HCT116 (cell line): ENCODE results near the gene IL19. TPM values are rescaled to one million over a fixed set of nuclear protein-coding genes. Genes with fewer than 3 reads are reported as not detected.

Experiments
- ATAC-seq: fragments of 200-7000 bp; cut with Tn5 transposase; 2 replicates; pipeline ENCODE4 v1.9.1; 2020; ENCODE audit warnings: mild to moderate bottlenecking, moderate library complexity
- BruUV-seq: library from RNA; stranded (reverse); fragments of 400-500 nt; replicated peaks from 2 replicates; lab custom pipeline; 2021; lab: Mats Ljungman, UMichigan
- CTCF ChIA-PET: fragments of 300-600 bp; sonication (Branson Sonifier 250); formaldehyde crosslinking; loops from one replicate; lab custom pipeline; 2021; ENCODE audit warnings: antibody characterized with exemption; lab: Charles Lee
- POLR2A ChIA-PET: fragments of 300-600, 350-600 bp; sonication (Branson Sonifier 250); formaldehyde crosslinking; loops from one replicate; lab custom pipeline; 2021; ENCODE audit warnings: antibody characterized with exemption; lab: Charles Lee
- RAD21 ChIA-PET, 2 experiments: fragments of 300-600 bp; sonication (Branson Sonifier 250); formaldehyde crosslinking; loops; one replicate each; lab custom pipeline; 2023; ENCODE audit warnings: low total read pairs in 2 of 2; ENCODE audit not compliant: uncharacterized antibody in 2 of 2, unreplicated experiment in 2 of 2, low non-redundant PET in 1 of 2; lab: Charles Lee
- DNase-seq: peaks from one replicate; pipeline ENCODE4 v3.0.0-alpha.2; 2010; ENCODE audit warnings: low read depth, low spot score
- H2AFZ ChIP-seq: fragments of 200-600 bp; shearing (Covaris generic), sonication (generic); 2 replicates; pipeline ENCODE4 v1.6.1; 2017; ENCODE audit warnings: low read depth, mixed run types, mixed read lengths, antibody characterized with exemption, low read length; ENCODE audit not compliant: poor library complexity, severe bottlenecking
- H3K27ac ChIP-seq: 2 replicates; pipeline ENCODE4 v1.5.1; 2012; ENCODE audit warnings: low read depth, low read length
- H3K27me3 ChIP-seq: fragments of 200-600 bp; sonication (generic); 2 replicates; pipeline ENCODE4 v1.6.1; 2016; ENCODE audit warnings: mixed run types, low read length, mixed read lengths; ENCODE audit not compliant: insufficient read depth
- H3K36me3 ChIP-seq, 2 experiments: fragments of 200-500 bp in 1 of 2; fragments of 200-600 bp in 1 of 2; sonication (Bioruptor generic) in 1 of 2; sonication (generic) in 1 of 2; 2 replicates each; pipeline versions ENCODE4 v1.5.1 to v1.6.1; 2014 to 2016; ENCODE audit warnings: low read length in 2 of 2, inconsistent platforms in 1 of 2, mixed read lengths in 1 of 2, mixed run types in 1 of 2; ENCODE audit not compliant: insufficient read depth in 2 of 2, control insufficient read depth in 1 of 2
- H3K4me1 ChIP-seq, 2 experiments: fragments of 200-600 bp in 1 of 2; sonication (generic) in 1 of 2; 2 replicates each; pipeline versions ENCODE4 v1.5.1 to v1.6.1; 2012 to 2017; ENCODE audit warnings: low read length in 2 of 2, inconsistent platforms in 1 of 2, mild to moderate bottlenecking in 1 of 2, mixed read lengths in 1 of 2, mixed run types in 1 of 2, moderate library complexity in 1 of 2; ENCODE audit not compliant: insufficient read depth in 2 of 2, control insufficient read depth in 1 of 2
- H3K4me2 ChIP-seq: fragments of 200-600 bp; sonication (generic); 2 replicates; pipeline ENCODE4 v1.6.1; 2017; ENCODE audit warnings: mixed run types, low read length, mixed read lengths
- H3K4me3 ChIP-seq, 2 experiments: fragments of 200-600 bp in 1 of 2; sonication (generic) in 1 of 2; replicated peaks in 1 of 2; 2 replicates each; pipeline ENCODE4 v1.5.1; 2011 to 2016; ENCODE audit warnings: low read length in 2 of 2, control low read depth in 1 of 2, low read depth in 1 of 2, mild to moderate bottlenecking in 1 of 2, mixed read lengths in 1 of 2, mixed run types in 1 of 2
- H3K79me2 ChIP-seq: fragments of 200-600 bp; sonication (generic); 2 replicates; pipeline ENCODE4 v1.6.1; 2017; ENCODE audit warnings: mild to moderate bottlenecking, mixed run types, low read length, moderate library complexity, mixed read lengths; ENCODE audit not compliant: insufficient read depth
- H3K9ac ChIP-seq: fragments of 200-600 bp; sonication (generic); 2 replicates; pipeline ENCODE4 v1.6.1; 2016; ENCODE audit warnings: low read length, mixed read lengths
- H3K9me2 ChIP-seq: fragments of 200-600 bp; sonication (generic), shearing (Covaris generic); 2 replicates; pipeline ENCODE4 v1.6.1; 2017; ENCODE audit warnings: mixed run types, mild to moderate bottlenecking, moderate library complexity; ENCODE audit not compliant: insufficient read depth
- H3K9me3 ChIP-seq, 2 experiments: fragments of 200-500 bp in 1 of 2; fragments of 200-600 bp in 1 of 2; sonication (Bioruptor generic) in 1 of 2; sonication (generic) in 1 of 2; 2 replicates each; pipeline ENCODE4 v1.6.1; 2014 to 2017; ENCODE audit warnings: low read length in 2 of 2, mixed read lengths in 2 of 2, inconsistent platforms in 1 of 2, low read depth in 1 of 2, mild to moderate bottlenecking in 1 of 2, mixed run types in 1 of 2, moderate library complexity in 1 of 2; ENCODE audit not compliant: control insufficient read depth in 1 of 2, insufficient read depth in 1 of 2
- H4K20me1 ChIP-seq: fragments of 200-600 bp; sonication (generic), shearing (Covaris generic); 2 replicates; pipeline ENCODE4 v1.6.1; 2017; ENCODE audit warnings: mixed run types, mild to moderate bottlenecking, moderate library complexity; ENCODE audit not compliant: insufficient read depth
- CBX3 ChIP-seq: IDR thresholded peaks from 2 replicates; pipeline ENCODE4 v1.6.1; 2012; ENCODE audit warnings: low read depth
- CEBPB ChIP-seq: IDR thresholded peaks from 2 replicates; pipeline ENCODE4 v1.6.1; 2012; ENCODE audit warnings: low read depth
- EZH2 ChIP-seq: fragments of 200-600 bp; sonication (generic); IDR thresholded peaks from 2 replicates; pipeline ENCODE4 v1.6.1; 2017; ENCODE audit warnings: antibody characterized with exemption, mixed run types
- MAX ChIP-seq: IDR thresholded peaks from 2 replicates; pipeline ENCODE4 v1.6.1; 2012
- REST ChIP-seq: IDR thresholded peaks from 2 replicates; pipeline ENCODE4 v1.6.1; 2012; ENCODE audit warnings: low read depth
- SIN3A ChIP-seq: IDR thresholded peaks from 2 replicates; pipeline ENCODE4 v1.6.1; 2012; ENCODE audit warnings: low read depth
- ZNF274 ChIP-seq: fragments of 200-500 bp; sonication (Bioruptor generic); IDR thresholded peaks from 2 replicates; pipeline ENCODE4 v1.6.1; 2014; ENCODE audit warnings: mild to moderate bottlenecking, low read depth, low read length, inconsistent platforms
- intact Hi-C: fragments of 100-400 bp; cut with micrococcal nuclease; formaldehyde crosslinking; loops from 2 replicates; pipeline ENCODE4 v1.10.0; 2022
- total RNA-seq: library from RNA; stranded (reverse); gene quantifications from one replicate; pipeline ENCODE4 v1.2.1, GENCODE V29; 2021; ENCODE audit not compliant: unreplicated experiment

The IL19 gene
- total RNA-seq, 1 experiment from 2014 or later = not detected

GRCh38 chr1:206872139-206872538 lies 101.6 kb downstream of the IL19 start:
- Histone ChIP-seq H3K79me2 (no peaks in the 10 kb centered on the region), H3K9me3 (peaks cover 0 to 4% of the 10 kb centered on the region in 2 experiments; a peak in 1 of 4 replicates), H3K9ac (no peak overlapping the region), H3K4me1 (no peaks in the 10 kb centered on the region), H3K36me3 (no peaks in the 10 kb centered on the region), H3K27ac (no peak overlapping the region), H2AFZ (no peak overlapping the region), H4K20me1 (no peaks in the 10 kb centered on the region), H3K4me2 (no peak overlapping the region), H3K4me3 (no peak overlapping the region), H3K9me2 (no peaks in the 10 kb centered on the region), H3K27me3 (no peaks in the 10 kb centered on the region)
- TF ChIP-seq CBX3 (no peak), EZH2 (no peak), MAX (no peak), SIN3A (no peak), CEBPB (no peak), REST (no peak), ZNF274 (no peak)
- RAD21 ChIA-PET = no interaction called here
- POLR2A ChIA-PET = no interaction called here
- CTCF ChIA-PET = no interaction called here
- no peak for DNase-seq
- BruUV-seq = no TSS peak
- intact Hi-C loops = no loop called here
- no peak for ATAC-seq
